GM12875 (cell line): ENCODE results near the gene THAP10.
"Not testable (repeated sequence)": the region's sequence is repeated elsewhere in the genome, so short reads cannot be mapped to it uniquely, and the experiment has no call there.

Source experiments
- H3K4me3 ChIP-seq: one replicate; pipeline ENCODE4 v1.5.1; 2011; ENCODE audit warnings: low read depth, low read length, control low read depth
- TF ChIP-seq, protein P1 (sequence below): IDR thresholded peaks from 2 replicates; pipeline ENCODE4 v1.5.1; 2011; ENCODE audit warnings: low read depth, mild to moderate bottlenecking, control low read depth, inconsistent platforms, low read length, moderate library complexity, borderline replicate concordance; ENCODE audit not compliant: insufficient read depth

THAP10 gene

DNA sequence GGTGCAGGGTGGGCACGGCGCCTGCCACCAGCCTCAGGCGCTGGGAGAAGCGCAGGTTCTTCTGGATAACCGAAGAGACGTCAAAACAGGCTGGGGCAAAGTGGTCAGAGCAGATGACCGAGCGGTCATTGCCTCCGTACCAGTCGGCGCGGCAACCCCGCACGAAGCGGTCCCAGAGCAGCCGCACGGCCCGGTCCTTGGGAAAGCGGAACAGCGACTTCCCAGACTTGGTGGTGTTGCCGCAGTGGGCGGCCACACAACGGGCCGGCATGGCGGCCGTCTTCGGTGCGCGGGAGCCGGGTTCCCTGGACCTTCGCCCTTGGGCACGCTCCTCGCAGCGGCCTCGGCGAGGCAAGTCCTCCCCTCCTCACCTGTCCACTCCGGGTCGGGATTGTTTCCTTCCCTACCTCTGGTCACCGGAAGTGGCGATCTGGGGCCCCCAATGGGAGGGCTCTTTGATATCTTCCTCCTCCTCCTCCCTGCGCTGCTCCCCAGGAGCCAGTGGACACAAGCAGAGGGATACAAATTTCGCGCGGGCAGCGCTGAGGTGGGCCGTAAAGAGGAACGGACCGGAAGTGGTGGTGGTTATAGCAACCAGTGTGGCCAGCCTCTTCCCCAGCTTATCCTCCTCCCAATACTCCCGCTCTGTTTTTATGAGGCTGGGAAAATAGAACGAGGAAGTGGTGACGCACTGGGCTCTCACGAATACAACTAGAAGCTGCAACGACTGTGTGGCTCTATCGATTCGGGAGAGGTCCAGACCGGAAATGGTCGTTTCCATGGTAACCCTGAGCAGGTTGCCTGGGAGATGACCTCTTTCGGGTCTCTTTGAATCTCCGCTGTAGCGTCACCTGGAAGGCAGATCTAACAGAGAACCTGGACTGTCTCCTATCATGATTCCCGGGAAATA, at the start of gene THAP10, which contains the start of gene LRRC49:
Gene THAP10 (minus strand): TSS at position 432 of the 910 bp plus-strand sequence. CDS start 161 bp downstream, at position 271.
Gene LRRC49 (plus strand): TSS at position 825 of the 910 bp plus-strand sequence. CDS start 69 bp downstream, at position 894.
- H3K4me3 ChIP-seq = peak within 1 kb of the TSS; percentile 96
- TF ChIP-seq, protein P1, sequence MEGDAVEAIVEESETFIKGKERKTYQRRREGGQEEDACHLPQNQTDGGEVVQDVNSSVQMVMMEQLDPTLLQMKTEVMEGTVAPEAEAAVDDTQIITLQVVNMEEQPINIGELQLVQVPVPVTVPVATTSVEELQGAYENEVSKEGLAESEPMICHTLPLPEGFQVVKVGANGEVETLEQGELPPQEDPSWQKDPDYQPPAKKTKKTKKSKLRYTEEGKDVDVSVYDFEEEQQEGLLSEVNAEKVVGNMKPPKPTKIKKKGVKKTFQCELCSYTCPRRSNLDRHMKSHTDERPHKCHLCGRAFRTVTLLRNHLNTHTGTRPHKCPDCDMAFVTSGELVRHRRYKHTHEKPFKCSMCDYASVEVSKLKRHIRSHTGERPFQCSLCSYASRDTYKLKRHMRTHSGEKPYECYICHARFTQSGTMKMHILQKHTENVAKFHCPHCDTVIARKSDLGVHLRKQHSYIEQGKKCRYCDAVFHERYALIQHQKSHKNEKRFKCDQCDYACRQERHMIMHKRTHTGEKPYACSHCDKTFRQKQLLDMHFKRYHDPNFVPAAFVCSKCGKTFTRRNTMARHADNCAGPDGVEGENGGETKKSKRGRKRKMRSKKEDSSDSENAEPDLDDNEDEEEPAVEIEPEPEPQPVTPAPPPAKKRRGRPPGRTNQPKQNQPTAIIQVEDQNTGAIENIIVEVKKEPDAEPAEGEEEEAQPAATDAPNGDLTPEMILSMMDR = no peak

- H3K4me3 ChIP-seq = no peak overlapping the region
- TF ChIP-seq, protein P1 = no peak
Measured at GRCh38 chr15:70936326-70936725, 44.1 kb upstream of the THAP10 start.

DNA sequence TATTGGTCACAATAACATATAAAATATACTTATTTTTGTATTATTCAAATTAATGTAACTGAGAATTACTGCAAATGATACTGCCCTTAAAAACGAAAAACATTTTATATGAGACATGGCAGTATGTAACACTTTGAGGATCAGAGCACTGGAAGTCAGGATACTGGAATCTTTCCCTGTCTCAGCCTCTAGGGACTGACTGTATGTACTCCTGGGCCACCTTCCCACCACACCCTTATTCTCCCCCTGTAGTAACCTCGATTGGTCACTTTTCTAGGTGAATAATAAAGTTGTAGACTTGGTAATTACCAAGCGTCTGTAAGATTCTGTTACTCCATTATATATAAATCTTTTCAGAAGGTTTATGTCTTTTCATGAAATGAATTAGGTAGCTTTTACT, 43.4 kb upstream of the THAP10 start:
- TF ChIP-seq, protein P1 = no peak
- no peak overlapping the region for H3K4me3 ChIP-seq

- TF ChIP-seq, protein P1 = no peak
- no peak overlapping the region for H3K4me3 ChIP-seq
Measured at GRCh38 chr15:70933411-70933810, 41.2 kb upstream of the THAP10 start.

- TF ChIP-seq, protein P1 = no peak
- no peak overlapping the region for H3K4me3 ChIP-seq
Measured at GRCh38 chr15:70932397-70932796, 40.2 kb upstream of the THAP10 start.

- TF ChIP-seq, protein P1 = no peak
- no peak overlapping the region for H3K4me3 ChIP-seq
Measured at GRCh38 chr15:70931821-70932220, 39.6 kb upstream of the THAP10 start.

DNA sequence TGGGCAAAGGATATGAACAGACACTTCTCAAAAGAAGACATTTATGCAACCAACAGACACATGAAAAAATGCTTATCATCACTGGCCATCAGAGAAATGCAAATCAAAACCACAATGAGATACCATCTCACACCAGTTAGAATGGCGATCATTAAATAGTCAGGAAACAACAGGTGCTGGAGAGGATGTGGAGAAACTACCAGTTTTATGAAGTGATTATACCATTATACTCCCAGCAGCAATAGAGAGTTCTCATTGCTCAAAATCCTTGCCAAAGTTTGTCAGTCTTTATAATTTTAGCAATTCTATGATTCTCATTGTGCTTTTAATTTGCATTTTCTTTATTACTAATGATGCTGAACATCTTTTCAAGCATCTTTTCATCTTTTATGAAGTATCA, 34.7 kb upstream of the THAP10 start:
- H3K4me3 ChIP-seq = not testable (repeated sequence)
